ENCODE measurements around the gene PCMTD2.

The PCMTD2 gene

GRCh38 chr20:64214952-64215351 is 40.6 kb upstream of the PCMTD2 start:
- Histone ChIP-seq H3K4me1 (ENCODE audit: control insufficient read depth in 5 of 5, insufficient read depth in 5 of 5, low read length in 5 of 5) (peaks cover 11 to 20% (median 18%) of the 10 kb centered on the region in 5 donors), H3K9me3 (ENCODE audit: control insufficient read depth in 5 of 5, low read length in 5 of 5) (peaks cover 0 to 2% (median 0%) of the 10 kb centered on the region in 5 donors), H3K36me3 (ENCODE audit: control insufficient read depth in 5 of 5, insufficient read depth in 5 of 5, low read length in 5 of 5) (no peaks in the 10 kb centered on the region), H3K9ac (ENCODE audit: low read length in 5 of 5) (no peak overlapping the region), H3K4me3 (ENCODE audit: low read depth in 1 of 5, low read length in 5 of 5) (no peak overlapping the region), H3K27me3 (ENCODE audit: control insufficient read depth in 5 of 5, insufficient read depth in 4 of 5, low read length in 5 of 5) (peaks cover 0 to 13% (median 3%) of the 10 kb centered on the region in 5 donors), H3K27ac (ENCODE audit: low read depth, low read length) (no peak overlapping the region)

- H3K4me1 ChIP-seq (ENCODE audit: control insufficient read depth in 5 of 5, insufficient read depth in 5 of 5, low read length in 5 of 5): peaks cover 11 to 22% (median 18%) of the 10 kb centered on the region in 5 donors
- H3K27ac ChIP-seq (ENCODE audit: low read depth, low read length): no peak overlapping the region
- H3K36me3 ChIP-seq (ENCODE audit: control insufficient read depth in 5 of 5, insufficient read depth in 5 of 5, low read length in 5 of 5): no peaks in the 10 kb centered on the region
- no peak overlapping the region for H3K9ac ChIP-seq (ENCODE audit: low read length in 5 of 5)
- peaks cover 0 to 2% (median 0%) of the 10 kb centered on the region in 5 donors for H3K9me3 ChIP-seq (ENCODE audit: control insufficient read depth in 5 of 5, low read length in 5 of 5)
- H3K4me3 ChIP-seq (ENCODE audit: low read depth in 1 of 5, low read length in 5 of 5): no peak overlapping the region
- peaks cover 0 to 17% (median 6%) of the 10 kb centered on the region in 5 donors for H3K27me3 ChIP-seq (ENCODE audit: control insufficient read depth in 5 of 5, insufficient read depth in 4 of 5, low read length in 5 of 5)
Measured at GRCh38 chr20:64216036-64216435, 39.5 kb upstream of the PCMTD2 start.

- no peak overlapping the region for H3K27ac ChIP-seq (ENCODE audit: low read depth, low read length)
- peaks cover 0 to 2% (median 0%) of the 10 kb centered on the region in 5 donors for H3K9me3 ChIP-seq (ENCODE audit: control insufficient read depth in 5 of 5, low read length in 5 of 5)
- H3K4me3 ChIP-seq (ENCODE audit: low read depth in 1 of 5, low read length in 5 of 5): no peak overlapping the region
- peaks cover 11 to 30% (median 18%) of the 10 kb centered on the region in 5 donors for H3K4me1 ChIP-seq (ENCODE audit: control insufficient read depth in 5 of 5, insufficient read depth in 5 of 5, low read length in 5 of 5)
- H3K9ac ChIP-seq (ENCODE audit: low read length in 5 of 5): no peak overlapping the region
- no peaks in the 10 kb centered on the region for H3K36me3 ChIP-seq (ENCODE audit: control insufficient read depth in 5 of 5, insufficient read depth in 5 of 5, low read length in 5 of 5)
- H3K27me3 ChIP-seq (ENCODE audit: control insufficient read depth in 5 of 5, insufficient read depth in 4 of 5, low read length in 5 of 5): peaks cover 0 to 21% (median 6%) of the 10 kb centered on the region in 5 donors
Measured at GRCh38 chr20:64216910-64217309, 38.6 kb upstream of the PCMTD2 start.

- Histone ChIP-seq H3K27ac (ENCODE audit: low read depth, low read length) (no peak overlapping the region), H3K9me3 (ENCODE audit: control insufficient read depth in 5 of 5, low read length in 5 of 5) (peaks cover 0 to 2% (median 0%) of the 10 kb centered on the region in 5 donors), H3K9ac (ENCODE audit: low read length in 5 of 5) (no peak overlapping the region), H3K4me3 (ENCODE audit: low read depth in 1 of 5, low read length in 5 of 5) (no peak overlapping the region), H3K4me1 (ENCODE audit: control insufficient read depth in 5 of 5, insufficient read depth in 5 of 5, low read length in 5 of 5) (peaks cover 11 to 32% (median 20%) of the 10 kb centered on the region in 5 donors), H3K27me3 (ENCODE audit: control insufficient read depth in 5 of 5, insufficient read depth in 4 of 5, low read length in 5 of 5) (peaks cover 0 to 24% (median 6%) of the 10 kb centered on the region in 5 donors), H3K36me3 (ENCODE audit: control insufficient read depth in 5 of 5, insufficient read depth in 5 of 5, low read length in 5 of 5) (no peaks in the 10 kb centered on the region)
Measured at GRCh38 chr20:64217539-64218221, 37.9 kb upstream of the PCMTD2 start.

GRCh38 chr20:64219202-64219601 is 36.3 kb upstream of the PCMTD2 start:
- Histone ChIP-seq H3K4me1 (ENCODE audit: control insufficient read depth in 5 of 5, insufficient read depth in 5 of 5, low read length in 5 of 5) (peaks cover 2 to 31% (median 19%) of the 10 kb centered on the region in 5 donors), H3K27ac (ENCODE audit: low read depth, low read length) (no peak overlapping the region), H3K4me3 (ENCODE audit: low read depth in 1 of 5, low read length in 5 of 5) (no peak overlapping the region), H3K9me3 (ENCODE audit: control insufficient read depth in 5 of 5, low read length in 5 of 5) (peaks cover 0 to under 1% (median 0%) of the 10 kb centered on the region in 5 donors), H3K9ac (ENCODE audit: low read length in 5 of 5) (no peak overlapping the region), H3K27me3 (ENCODE audit: control insufficient read depth in 5 of 5, insufficient read depth in 4 of 5, low read length in 5 of 5) (peaks cover 0 to 24% (median 6%) of the 10 kb centered on the region in 5 donors), H3K36me3 (ENCODE audit: control insufficient read depth in 5 of 5, insufficient read depth in 5 of 5, low read length in 5 of 5) (no peaks in the 10 kb centered on the region)

GRCh38 chr20:64219730-64220129 is 35.8 kb upstream of the PCMTD2 start:
- Histone ChIP-seq H3K4me1 (ENCODE audit: control insufficient read depth in 5 of 5, insufficient read depth in 5 of 5, low read length in 5 of 5) (peaks cover 0 to 37% (median 24%) of the 10 kb centered on the region in 5 donors), H3K36me3 (ENCODE audit: control insufficient read depth in 5 of 5, insufficient read depth in 5 of 5, low read length in 5 of 5) (no peaks in the 10 kb centered on the region), H3K4me3 (ENCODE audit: low read depth in 1 of 5, low read length in 5 of 5) (no peak overlapping the region), H3K9me3 (ENCODE audit: control insufficient read depth in 5 of 5, low read length in 5 of 5) (no peaks in the 10 kb centered on the region), H3K27me3 (ENCODE audit: control insufficient read depth in 5 of 5, insufficient read depth in 4 of 5, low read length in 5 of 5) (peaks cover 0 to 22% (median 6%) of the 10 kb centered on the region in 5 donors), H3K27ac (ENCODE audit: low read depth, low read length) (no peak overlapping the region), H3K9ac (ENCODE audit: low read length in 5 of 5) (no peak overlapping the region)

- peaks cover 0 to 27% (median 6%) of the 10 kb centered on the region in 5 donors for H3K27me3 ChIP-seq (ENCODE audit: control insufficient read depth in 5 of 5, insufficient read depth in 4 of 5, low read length in 5 of 5)
- peaks cover 0 to 38% (median 26%) of the 10 kb centered on the region in 5 donors for H3K4me1 ChIP-seq (ENCODE audit: control insufficient read depth in 5 of 5, insufficient read depth in 5 of 5, low read length in 5 of 5)
- no peak overlapping the region for H3K9ac ChIP-seq (ENCODE audit: low read length in 5 of 5)
- H3K9me3 ChIP-seq (ENCODE audit: control insufficient read depth in 5 of 5, low read length in 5 of 5): no peaks in the 10 kb centered on the region
- H3K4me3 ChIP-seq (ENCODE audit: low read depth in 1 of 5, low read length in 5 of 5): no peak overlapping the region
- no peaks in the 10 kb centered on the region for H3K36me3 ChIP-seq (ENCODE audit: control insufficient read depth in 5 of 5, insufficient read depth in 5 of 5, low read length in 5 of 5)
- no peak overlapping the region for H3K27ac ChIP-seq (ENCODE audit: low read depth, low read length)
Measured at GRCh38 chr20:64220420-64220819, 35.1 kb upstream of the PCMTD2 start.

GRCh38 chr20:64220891-64221527 is 34.5 kb upstream of the PCMTD2 start:
- H3K27me3 ChIP-seq (ENCODE audit: control insufficient read depth in 5 of 5, insufficient read depth in 4 of 5, low read length in 5 of 5): peaks cover 0 to 30% (median 6%) of the 10 kb centered on the region in 5 donors

GRCh38 chr20:64222291-64222735 is 33.2 kb upstream of the PCMTD2 start:
- no peak overlapping the region for H3K9ac ChIP-seq (ENCODE audit: low read length in 5 of 5)
- H3K36me3 ChIP-seq (ENCODE audit: control insufficient read depth in 5 of 5, insufficient read depth in 5 of 5, low read length in 5 of 5): no peaks in the 10 kb centered on the region
- H3K9me3 ChIP-seq (ENCODE audit: control insufficient read depth in 5 of 5, low read length in 5 of 5): no peaks in the 10 kb centered on the region
- H3K4me3 ChIP-seq (ENCODE audit: low read depth in 1 of 5, low read length in 5 of 5): no peak overlapping the region
- no peak overlapping the region for H3K27ac ChIP-seq (ENCODE audit: low read depth, low read length)
- H3K4me1 ChIP-seq (ENCODE audit: control insufficient read depth in 5 of 5, insufficient read depth in 5 of 5, low read length in 5 of 5): peaks cover 0 to 38% (median 26%) of the 10 kb centered on the region in 5 donors
- H3K27me3 ChIP-seq (ENCODE audit: control insufficient read depth in 5 of 5, insufficient read depth in 4 of 5, low read length in 5 of 5): peaks cover 0 to 32% (median 6%) of the 10 kb centered on the region in 5 donors

More at GRCh38 chr20:64220891-64221527, 34.5 kb upstream of the PCMTD2 start:
- Histone ChIP-seq H3K9me3 (ENCODE audit: control insufficient read depth in 5 of 5, low read length in 5 of 5) (no peaks in the 10 kb centered on the region), H3K4me3 (ENCODE audit: low read depth in 1 of 5, low read length in 5 of 5) (no peak overlapping the region), H3K36me3 (ENCODE audit: control insufficient read depth in 5 of 5, insufficient read depth in 5 of 5, low read length in 5 of 5) (no peaks in the 10 kb centered on the region), H3K4me1 (ENCODE audit: control insufficient read depth in 5 of 5, insufficient read depth in 5 of 5, low read length in 5 of 5) (peaks cover 0 to 38% (median 26%) of the 10 kb centered on the region in 5 donors), H3K27ac (ENCODE audit: low read depth, low read length) (no peak overlapping the region), H3K9ac (ENCODE audit: low read length in 5 of 5) (no peak overlapping the region)
